Subcutaneous preadipocyte (primary cell): ENCODE results near the gene RBM26. TPM values are rescaled to one million over a fixed set of nuclear protein-coding genes. Genes with fewer than 3 reads are reported as not detected.

Experiments used
- small RNA-seq: library from RNA; depleted of rRNA; stranded (forward); fragments of <200 nt; gene quantifications from one replicate; pipeline ENCODE3, GENCODE V24; 2012
- total RNA-seq: library from RNA; depleted of rRNA; stranded (reverse); fragments of >200 nt; gene quantifications from 2 replicates; pipeline ENCODE4 v1.2.3, GENCODE V29; 2012

RBM26 gene, protein sequence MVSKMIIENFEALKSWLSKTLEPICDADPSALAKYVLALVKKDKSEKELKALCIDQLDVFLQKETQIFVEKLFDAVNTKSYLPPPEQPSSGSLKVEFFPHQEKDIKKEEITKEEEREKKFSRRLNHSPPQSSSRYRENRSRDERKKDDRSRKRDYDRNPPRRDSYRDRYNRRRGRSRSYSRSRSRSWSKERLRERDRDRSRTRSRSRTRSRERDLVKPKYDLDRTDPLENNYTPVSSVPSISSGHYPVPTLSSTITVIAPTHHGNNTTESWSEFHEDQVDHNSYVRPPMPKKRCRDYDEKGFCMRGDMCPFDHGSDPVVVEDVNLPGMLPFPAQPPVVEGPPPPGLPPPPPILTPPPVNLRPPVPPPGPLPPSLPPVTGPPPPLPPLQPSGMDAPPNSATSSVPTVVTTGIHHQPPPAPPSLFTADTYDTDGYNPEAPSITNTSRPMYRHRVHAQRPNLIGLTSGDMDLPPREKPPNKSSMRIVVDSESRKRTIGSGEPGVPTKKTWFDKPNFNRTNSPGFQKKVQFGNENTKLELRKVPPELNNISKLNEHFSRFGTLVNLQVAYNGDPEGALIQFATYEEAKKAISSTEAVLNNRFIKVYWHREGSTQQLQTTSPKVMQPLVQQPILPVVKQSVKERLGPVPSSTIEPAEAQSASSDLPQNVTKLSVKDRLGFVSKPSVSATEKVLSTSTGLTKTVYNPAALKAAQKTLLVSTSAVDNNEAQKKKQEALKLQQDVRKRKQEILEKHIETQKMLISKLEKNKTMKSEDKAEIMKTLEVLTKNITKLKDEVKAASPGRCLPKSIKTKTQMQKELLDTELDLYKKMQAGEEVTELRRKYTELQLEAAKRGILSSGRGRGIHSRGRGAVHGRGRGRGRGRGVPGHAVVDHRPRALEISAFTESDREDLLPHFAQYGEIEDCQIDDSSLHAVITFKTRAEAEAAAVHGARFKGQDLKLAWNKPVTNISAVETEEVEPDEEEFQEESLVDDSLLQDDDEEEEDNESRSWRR
- 27.9 and 45.4 TPM in 2 replicates for total RNA-seq

DNA sequence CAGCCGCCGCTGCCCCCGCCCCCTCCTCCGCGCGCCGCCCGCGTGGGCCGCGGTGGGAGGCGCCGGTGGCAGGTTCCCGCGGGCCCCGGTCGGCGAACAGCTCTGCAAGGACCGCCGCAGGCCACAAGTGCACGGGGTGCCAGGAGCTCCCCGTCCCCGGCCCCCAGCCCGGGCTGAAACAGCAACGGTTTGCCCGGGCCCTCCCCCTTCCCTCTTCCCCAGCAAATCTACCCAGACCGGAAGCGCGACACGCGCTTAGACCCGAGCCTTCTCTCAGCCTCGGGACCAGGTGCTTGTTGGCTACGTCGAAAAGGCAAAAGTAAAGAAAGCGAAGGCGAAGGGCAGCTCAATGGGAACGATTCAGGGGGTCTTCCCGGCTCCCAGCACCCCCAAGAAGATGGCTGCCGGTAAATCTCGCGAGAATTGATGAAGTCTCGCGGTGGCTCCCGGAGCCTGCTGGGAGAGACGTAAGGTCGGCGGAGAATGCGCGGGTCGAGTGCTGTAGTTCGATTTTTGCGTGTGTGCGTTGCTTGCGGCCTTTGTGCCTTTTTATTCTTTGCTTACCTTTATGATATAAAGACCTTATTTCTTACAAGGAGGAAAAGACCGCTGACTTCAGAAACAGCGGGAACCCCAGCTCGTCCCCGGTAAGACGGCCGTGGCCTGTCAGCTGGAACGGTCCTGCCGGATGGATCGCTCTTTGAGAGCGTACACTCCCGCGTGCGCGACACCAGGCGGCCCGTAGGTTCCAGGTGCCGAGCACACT, at the start of gene RBM26:
Gene RBM26, minus strand, starts transcription at position 425 of the 766 bp plus-strand sequence. CDS start 481 bp downstream, outside the sequence.

Small RNA genes lying within 50 kb of the gene (small RNA-seq; reads per million reads assigned to genes)
- not detected for gene RNA5SP33

Other genes with a start within 250 kb of the RBM26 start
- 21.5 and 23.5 TPM in 2 replicates for gene NDFIP2, start 74.9 kb upstream of the RBM26 start, total RNA-seq